ENCODE data around the gene ZNF681.
"Not testable (repeated sequence)": the region's sequence is repeated elsewhere in the genome, so short reads cannot be mapped to it uniquely, and the experiment has no call there.

ZNF681 gene

DNA sequence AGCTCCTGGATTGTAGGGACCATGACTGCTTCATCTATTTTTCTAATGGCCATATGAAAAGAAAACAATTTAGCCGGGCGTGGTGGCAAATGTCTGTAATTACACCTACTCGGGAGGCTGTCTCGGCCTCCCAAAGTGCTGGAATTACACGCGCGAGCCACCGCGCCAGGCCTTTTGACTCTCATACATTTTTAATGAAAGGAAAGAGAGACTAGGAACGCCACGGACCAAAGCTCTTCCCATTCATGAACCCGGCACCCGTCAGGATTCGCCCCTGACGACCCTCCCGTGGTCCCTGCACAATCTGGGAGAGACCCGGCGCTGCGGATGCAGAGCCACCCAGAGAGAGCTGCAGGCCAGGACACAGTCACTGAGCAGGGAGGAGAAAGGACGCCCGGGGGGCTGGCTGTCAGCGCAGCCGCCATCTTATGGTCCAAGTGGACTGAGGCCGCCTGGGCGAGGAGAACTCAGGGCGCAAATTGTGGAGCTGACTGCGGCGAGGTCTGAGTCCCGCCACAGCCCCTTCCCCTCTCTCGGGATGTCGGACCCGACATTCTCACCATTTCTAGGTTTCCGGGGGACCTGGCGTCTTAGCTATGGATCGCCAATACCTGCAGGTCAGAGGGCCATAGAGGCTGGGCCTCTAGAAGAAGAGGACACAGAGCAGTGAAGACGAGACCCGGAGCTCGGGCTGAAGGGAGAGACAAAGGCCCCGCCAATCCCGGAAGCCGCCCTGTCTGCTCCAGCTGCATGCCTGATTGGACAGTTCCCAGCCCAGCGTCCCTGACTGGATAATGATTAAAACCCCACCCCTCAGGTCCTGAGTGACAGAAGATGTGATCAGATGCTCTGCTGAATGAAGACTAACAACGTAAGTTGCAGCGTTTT, at the start of gene ZNF681:
Gene ZNF681, minus strand, starts transcription at position 705 of the 888 bp plus-strand sequence. Its CDS starts 142 bp downstream, at position 563.
- peak in 1 of 2 experiments; percentile 5 for DNase-seq

DNA sequence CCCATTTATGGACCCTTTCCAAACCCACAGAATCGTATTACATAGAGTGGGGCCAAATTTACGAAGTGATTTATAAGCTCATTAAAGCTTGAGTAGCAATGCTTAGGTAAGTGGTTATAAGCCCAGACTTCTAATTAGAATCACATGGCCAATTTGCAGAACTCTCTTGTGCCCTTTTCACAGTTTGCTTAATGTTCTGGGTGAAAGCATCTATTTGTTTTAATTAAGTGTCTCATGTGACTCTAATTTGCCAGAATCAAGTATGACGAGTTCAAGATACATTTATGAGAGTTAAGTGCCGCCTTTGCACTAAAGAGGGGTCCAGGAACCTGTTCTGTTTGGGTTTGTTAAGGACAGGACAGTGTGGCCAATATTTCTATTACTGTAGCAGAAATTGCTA, 46.0 kb upstream of the ZNF681 start:
- no peak for DNase-seq

DNA sequence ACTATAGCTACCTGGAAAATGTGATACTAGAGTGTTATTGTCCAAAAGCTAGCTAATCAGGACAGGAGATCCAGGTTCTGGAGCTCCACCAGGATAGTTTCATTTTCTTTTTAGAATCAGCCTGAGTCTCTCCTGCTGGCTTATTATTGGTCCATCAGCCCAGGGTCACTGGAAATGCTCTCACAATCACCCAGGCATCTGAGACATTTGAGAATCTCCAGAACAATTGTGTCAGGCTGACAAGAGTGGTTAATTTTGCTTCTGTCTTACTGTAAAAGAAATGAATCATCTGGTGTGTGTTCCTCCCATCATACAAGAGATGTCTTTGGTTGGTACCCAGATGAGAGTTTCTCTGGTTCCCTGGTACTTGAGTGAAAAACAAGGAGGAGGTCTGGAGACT, 43.6 kb upstream of the ZNF681 start:
- DNase-seq, result no peak

DNA sequence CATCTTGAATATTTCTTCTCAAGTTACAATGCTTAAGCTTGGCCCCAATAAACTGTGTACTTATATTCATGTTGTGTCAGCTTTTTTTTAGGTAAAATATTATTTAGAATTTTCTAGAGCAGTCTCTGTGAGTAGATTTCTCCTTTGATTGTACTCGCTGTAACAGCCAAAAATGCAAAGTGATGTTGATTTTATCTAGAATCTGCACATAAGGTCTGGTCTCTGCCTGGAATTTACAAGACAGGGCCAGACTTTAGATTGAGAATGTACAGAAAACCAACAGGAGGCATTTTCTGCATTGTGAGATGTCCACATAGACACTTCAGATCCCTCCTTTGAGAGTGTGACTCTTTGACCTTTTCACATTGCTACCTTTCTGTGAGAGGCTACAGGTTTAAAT, 43.1 kb upstream of the ZNF681 start:
- no peak for DNase-seq

DNA sequence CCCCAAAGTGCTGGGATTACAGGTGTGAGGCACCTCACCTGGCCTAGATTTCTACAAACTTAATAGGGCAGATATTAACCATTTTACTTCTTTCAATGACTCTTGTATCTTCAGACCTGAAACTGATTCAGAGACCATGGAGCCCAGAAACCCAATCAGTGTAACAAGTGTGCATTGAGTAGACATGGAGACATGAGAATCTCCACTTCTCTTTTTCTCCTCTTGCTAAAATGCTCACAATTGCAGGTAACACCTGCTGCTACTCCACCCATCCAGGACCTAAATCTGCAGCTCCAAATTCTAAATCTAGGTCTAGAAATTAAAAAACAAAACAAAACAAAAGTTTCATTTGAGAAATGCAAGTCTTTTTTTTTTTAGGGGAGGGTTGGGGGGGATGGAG, 42.2 kb upstream of the ZNF681 start:
- DNase-seq, result no peak

DNA sequence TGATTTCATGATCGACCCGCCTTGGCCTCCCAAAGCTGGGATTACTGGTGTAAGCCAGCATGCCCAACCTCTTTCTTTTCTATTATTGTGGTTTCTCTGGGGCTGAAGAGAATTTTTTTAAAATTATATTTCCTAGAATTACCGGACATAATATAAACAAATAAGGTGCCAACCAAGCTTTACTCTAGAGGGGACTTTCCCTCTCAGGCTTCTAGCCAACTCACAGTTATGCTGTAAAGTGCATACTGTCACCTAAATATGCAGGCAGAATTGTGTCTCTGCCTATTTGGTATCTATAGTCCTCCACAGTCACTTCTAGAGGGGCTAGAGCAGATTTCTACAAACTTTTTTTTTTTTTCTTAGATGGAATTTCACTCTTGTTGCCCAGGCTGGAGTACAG, 41.6 kb upstream of the ZNF681 start:
- DNase-seq, result no peak

DNA sequence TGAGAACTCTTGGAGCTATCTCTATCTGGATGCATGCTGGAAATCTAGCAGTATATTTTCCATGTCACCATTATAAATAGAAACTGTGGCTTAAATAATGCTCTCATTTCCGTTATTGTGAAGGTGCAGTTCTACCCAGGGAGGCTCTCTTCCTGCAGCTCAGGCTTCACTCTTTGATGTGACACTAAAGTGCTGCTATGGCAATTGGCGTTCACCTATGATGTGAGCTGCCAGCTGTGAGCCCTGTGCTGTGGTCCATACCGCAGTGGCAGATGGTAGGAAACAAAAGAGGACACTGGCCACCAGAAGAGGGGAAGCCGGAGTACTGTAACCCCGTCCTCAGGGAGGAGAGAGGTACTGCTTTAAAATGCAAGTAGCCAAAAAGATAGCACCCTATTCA, 40.6 kb upstream of the ZNF681 start:
- no peak for DNase-seq

DNA sequence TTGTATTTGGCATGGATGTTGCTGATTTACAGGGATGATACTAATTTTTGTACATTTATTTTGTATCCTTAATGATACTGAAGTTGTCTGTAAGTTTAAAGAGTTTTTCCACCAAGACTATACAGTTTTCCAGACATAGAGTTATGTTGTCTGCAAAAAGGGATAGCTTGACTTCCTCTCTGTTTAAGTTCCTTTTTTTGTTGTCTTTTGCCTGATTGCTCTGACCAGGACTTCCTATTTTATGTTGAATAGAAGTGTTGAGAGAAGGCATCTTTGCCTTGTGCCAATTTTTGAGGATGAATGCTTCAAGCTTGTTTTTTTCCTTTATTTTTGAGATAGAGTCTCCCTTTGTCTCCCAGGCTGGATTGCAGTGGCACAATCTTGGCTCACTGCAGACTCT, 36.8 kb upstream of the ZNF681 start:
- DNase-seq, result peak; percentile 66 to 76

DNA sequence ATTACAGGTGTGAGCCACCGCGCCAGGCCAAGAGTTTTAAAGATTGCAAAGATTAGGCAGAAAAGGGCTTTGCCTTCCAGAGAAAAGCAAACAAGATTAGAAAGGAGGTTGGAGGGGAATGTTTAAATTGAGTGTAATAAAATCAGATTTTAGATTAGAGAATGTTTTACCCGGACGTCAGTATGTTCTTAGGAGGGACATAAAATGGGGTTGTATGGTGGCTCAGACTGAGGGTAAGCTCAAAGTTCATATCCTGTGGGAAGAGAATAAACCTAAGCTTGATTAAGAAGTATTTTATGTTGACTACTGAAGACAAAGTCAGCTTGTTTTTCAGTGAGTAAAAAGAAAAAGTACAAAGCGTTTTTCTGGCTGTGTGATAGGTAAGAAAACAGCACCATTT, 34.1 kb upstream of the ZNF681 start:
- DNase-seq, result no peak

DNA sequence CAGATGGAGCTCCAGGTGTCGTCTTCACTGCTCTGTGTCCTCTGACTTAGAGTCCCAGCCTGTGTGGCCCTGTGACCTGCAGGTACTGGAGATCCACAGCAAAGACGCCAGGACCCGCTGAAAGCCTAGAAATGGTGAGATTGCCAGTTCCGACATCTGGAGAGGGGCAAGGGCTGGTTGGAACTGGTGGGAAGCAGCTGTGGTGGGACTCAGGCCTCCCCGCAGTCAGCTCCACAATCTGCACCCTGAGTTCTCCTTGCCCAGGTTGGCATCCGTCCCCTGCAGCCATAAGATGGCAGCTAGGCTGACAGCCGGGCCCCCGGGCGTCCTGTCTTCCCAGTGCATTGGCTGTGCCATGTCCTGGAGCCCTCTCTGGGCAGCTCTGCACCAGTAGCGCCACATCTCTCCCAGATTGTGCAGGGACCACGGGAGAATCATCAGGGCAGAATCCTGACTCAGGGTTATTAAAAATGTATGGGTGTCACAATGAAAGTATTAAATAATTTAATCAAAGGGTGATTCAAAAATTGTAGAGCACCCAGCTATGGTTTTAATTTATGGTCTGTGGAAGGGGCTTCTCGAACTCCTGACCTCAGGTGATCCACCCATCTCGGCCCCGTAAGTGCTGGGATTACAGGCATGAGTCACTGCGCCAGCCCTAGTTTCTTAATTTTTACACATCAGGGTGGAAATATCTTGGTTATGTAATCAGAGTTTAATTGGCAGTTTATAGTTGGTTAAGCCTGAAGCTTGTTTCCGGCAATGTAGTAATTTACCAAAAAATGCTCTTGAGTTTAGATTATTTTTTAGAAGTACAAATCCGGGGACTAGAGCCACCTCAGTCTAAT, 32.2 kb upstream of the ZNF681 start:
- no peak for DNase-seq

DNA sequence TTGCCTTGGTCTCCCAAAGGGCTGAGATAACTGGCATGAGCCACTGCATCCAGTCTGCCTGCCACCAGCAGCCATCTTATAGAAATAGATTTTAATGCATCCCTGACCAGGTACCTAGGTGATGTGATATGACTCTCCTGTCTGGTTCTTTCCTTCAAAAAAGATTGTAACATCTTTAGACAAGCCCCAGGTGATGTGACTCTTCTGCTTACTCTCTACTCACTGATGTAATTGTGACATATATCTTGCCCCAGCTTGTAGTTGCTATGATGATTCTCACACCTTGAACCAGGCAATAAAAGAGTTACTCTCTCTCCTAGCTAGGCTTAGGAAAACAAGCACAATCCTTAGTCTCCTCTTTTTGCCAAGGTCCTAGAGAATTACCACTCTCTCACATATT, 30.6 kb upstream of the ZNF681 start:
- DNase-seq, result no peak

DNA sequence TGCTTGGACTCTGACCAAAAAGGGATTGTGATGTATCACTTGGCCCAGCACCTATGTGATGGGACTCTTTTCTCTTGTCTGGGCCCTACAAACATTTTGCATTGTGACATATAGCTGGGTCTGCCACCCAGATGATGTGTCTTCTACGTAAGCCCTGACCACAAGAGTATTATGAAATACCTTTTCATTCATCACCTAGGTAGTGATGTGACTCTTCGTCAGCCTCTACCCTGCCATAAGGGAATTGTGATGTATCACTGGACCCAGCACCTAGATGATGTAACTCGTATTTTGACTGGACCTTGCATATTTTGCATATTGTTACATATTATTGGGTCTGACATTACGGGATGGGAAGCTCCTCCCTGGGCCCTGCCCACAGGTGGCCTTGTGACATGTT, 29.7 kb upstream of the ZNF681 start:
- DNase-seq, result no peak

DNA sequence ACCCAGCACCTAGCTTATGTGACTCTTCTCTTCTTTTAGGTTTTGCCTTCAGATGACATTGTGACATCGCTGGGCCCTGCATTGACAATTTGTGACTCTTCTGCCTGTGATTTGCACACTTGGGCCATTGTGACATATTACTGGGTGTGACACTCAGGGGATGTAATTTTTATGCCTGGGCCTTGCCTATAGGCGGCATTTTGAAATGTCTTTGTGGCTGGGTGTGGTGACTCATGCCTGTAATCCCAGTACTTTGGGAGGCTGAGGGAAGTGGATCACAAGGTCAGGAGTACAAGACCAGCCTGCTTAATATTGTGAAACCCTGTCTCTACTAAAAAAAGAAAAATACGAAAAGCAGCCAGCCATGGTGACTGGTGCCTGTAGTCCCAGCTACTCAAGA, 28.4 kb upstream of the ZNF681 start:
- DNase-seq, result no peak

DNA sequence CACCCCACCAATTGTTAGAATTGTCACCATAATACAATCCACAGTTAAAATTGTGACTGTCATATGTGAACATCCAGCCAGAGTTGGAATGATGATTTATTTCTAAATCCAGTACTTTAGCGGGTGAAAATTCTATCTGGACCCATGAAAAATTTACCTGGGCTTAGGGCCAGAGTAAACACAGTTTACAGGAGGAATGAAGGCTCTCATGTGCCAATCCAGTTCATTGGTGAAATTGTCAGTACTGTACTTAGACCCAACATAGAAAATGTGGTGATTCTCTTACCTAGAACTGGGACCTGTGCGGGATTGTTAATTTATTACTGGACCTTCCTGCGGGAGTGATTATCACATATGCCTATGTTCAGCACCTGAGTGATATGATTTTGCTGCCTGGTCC, 27.3 kb upstream of the ZNF681 start:
- no peak for DNase-seq

DNA sequence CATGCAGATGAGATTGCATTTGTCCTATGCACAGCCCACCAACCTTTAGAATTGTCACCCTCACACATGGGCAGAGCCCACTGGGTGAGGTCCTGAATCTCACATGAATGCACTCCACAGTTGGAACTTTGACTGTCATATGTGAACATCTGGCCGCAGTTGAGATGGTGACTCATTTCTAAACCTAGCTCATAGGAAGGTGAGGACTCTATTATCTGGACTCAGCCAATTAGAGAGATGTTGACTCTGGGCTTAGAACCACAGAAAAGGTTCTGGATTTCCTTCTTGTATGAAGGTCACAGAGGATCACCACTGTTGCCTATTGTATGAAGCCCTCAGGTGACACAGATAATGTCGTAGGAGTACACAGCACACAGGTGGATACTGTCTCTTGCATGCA, 25.6 kb upstream of the ZNF681 start:
- DNase-seq, result no peak

DNA sequence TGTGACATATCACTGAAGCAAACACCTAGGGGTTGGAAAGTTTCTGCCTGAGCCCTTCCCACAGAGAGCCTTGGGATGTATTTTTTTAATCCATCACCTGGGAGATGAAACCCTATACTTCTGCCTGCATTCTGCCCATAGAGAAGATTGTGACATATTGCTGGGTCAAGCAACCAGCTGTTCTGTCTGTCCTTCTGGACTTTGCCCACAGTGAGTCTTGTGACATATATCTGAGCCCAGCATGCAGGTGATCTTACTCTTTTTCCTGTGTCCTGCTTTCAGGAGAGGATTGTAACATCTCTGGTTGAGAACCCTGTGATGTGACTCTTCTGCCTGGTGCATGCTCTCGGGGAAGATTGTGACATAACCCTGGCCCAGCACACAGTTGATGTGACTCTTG, 24.9 kb upstream of the ZNF681 start:
- DNase-seq, result no peak

DNA sequence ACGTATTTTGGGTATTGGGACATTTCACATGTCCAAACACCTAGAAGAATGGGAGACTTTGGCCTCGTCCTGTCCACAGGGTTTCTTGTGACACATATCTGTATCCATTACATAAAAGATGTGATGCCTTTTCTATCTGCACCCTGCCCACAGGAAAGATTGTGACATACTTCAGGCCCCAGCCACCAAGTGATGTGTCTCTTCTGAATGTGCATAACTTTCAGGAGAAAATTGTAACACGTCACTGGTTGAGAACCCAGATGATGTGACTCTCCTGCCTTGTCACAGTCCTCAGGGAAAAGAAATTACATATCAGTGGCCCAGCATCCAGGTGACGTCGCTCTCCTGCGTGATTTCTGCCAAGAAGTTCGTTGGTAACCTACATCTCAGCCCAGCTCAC, 21.0 kb upstream of the ZNF681 start:
- DNase-seq, result no peak

DNA sequence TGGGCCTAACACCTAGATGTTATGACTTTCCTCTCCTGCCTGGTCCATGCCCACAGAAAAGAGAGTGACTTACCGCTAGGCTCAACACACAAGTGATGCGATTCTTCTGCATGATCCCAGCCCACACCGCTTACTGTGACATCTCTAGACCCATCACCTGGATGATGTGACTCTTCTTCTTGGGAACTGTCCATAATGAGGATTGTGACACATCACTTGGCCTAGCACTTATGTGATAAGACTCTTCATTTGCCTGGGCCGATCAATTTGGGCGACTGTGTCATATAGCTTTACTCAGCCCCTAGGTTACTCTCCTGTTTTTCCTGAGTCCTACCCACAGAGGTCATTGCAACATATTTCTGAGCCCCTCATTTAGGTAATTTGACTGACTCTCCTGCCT, 19.9 kb upstream of the ZNF681 start:
- DNase-seq, result no peak

DNA sequence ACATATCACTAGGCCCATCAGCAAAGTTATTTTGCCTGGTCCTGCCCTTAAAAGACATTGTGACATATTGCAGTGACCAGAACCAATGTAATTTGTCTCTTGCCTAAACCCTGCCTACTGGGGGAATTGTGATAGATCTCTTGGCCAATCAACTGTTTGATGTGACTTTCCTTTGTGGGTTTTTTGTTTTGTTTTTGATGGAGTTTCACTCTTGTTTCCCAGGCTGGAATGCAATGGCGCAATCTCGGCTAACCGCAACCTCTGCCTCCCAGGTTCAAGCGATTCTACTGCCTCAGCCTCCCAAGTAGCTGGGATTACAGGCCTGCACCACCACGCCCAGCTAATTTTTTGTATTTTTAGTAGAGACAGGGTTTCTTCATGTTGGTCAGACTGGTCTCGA, 19.3 kb upstream of the ZNF681 start:
- DNase-seq, result not testable (repeated sequence)

DNA sequence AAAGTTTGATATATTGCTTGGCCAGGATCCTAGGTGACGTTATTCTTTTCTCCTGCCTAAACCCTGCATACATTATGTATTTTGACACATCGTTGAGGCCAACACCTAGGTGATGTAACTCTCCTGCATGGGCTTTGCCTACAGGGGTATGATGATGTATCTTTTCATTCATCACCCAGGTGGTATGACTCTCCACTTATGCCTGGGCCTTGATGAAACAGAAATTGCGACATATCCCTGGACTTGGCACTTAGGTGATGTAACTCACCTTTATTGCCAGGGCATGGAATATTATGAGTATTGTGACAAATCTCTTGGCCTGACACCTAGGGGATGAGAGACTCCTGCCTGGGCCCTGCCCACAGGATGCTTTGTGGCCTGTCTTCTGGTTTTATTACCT, 18.5 kb upstream of the ZNF681 start:
- no peak for DNase-seq

DNA sequence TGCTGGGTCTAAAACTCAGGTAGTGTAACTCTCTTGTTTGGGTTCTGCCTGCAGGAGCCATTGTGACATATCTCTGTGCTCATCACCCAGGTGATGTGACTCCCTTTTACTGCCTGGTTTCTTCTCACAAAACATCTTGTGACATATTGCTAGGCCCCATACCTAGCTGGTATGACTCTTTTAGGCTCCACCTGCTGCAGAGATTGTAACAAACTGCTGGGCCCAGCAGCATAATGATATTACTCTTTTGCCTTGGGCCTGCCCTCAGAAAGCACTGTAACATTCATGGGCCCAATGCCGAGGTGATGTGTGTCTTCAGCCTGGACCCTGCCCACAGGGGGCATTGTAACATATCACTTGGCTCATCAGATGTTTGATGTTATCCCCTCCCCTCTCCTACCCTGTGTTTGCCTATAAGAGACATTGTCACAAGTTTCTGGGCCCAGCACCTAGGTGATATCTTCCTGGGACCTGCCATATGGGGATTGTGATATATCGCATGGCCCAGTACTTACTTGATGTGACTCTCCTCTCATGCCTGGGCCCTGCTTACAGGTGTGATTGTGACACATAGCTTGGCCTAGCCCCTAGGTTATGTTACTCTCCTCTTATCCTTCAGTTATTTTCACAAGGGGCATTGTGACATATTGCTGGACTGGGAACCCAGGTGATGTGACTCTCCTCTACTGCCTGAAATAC, 18.0 kb upstream of the ZNF681 start:
- no peak for DNase-seq

DNA sequence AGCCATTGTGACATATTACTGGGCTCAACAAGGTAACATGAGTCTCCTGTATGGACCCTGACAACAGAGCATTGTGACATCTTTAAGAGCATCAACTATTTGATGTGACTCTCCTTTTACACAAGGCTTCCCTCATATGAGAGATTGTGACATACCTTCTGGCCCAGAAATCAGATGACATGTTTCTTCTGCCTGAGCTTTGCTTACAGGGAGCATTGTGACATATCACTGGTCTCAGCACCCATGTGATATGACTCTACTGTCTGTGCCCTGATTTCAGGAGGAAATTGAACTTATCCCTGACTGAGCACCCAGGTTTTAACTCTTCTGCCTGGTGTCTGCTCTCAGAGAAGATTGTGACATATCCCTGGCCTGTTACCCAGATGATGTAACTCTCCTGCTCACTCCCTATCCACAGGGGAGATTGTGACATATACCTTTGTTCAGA, 15.9 kb upstream of the ZNF681 start:
- no peak for DNase-seq

DNA sequence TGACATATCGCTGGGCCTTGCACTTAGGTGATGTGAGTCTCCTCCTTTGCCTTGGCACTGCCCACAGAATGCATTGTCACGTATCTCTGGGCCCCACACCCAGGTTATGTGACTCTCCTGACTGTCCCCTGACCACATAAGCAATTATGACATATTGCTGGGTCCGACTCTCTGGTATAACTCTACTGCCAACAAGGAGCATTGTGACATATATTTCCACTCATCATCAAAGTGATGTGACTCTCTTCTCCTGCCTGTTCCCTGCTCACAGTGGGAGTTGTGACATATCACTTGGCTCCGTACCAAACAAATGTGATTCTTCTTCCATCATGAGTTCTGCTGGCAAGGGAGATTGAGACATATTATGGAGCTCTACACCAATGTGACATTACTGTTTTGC, 15.4 kb upstream of the ZNF681 start:
- DNase-seq, result no peak

DNA sequence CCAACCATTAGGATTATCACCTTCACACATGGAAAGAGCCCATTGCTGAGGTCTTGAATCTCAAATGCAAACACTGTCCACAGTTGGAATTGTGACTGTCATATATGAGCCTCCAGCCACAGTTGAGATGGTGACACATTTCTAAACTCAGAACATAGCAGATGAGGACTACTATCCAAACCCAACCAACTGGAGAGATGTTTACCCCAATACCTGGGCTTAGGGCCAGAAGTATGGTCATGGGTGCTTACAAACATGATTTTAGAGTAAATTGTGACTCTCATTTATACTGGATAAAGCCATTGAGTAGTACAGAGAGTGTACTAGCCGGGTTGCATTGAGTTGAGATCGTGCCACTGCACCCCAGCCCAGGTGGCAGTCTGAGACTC, 14.0 kb upstream of the ZNF681 start:
- no peak for DNase-seq
